GM21786 (cell line): Measurements from ENCODE around the gene EXD3.

Experiments used
- ATAC-seq: cut with Tn5 transposase; IDR thresholded peaks from one replicate; pipeline ENCODE4 v1.9.1; 2021; ENCODE audit not compliant: unreplicated experiment

EXD3 gene

DNA sequence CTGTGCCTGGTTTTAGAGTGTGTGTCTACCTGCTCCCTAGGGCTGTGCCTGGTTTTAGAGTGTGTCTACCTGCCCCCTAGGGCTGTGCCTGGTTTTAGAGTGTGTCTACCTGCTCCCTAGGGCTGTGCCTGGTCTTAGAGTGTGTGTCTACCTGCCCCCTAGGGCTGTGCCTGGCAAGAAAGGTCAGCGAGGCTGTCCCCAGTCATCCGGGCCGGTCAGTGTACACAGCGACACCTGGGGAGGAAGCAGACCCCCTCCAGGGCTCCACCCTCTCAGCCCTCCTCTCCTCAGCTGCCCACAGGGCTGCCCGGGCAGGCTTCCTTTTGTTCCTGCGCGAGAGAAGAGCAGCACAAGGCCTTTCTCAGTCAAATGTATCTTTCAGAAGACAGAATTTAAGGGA is 125.0 kb downstream of the EXD3 start:
- no peak for ATAC-seq

DNA sequence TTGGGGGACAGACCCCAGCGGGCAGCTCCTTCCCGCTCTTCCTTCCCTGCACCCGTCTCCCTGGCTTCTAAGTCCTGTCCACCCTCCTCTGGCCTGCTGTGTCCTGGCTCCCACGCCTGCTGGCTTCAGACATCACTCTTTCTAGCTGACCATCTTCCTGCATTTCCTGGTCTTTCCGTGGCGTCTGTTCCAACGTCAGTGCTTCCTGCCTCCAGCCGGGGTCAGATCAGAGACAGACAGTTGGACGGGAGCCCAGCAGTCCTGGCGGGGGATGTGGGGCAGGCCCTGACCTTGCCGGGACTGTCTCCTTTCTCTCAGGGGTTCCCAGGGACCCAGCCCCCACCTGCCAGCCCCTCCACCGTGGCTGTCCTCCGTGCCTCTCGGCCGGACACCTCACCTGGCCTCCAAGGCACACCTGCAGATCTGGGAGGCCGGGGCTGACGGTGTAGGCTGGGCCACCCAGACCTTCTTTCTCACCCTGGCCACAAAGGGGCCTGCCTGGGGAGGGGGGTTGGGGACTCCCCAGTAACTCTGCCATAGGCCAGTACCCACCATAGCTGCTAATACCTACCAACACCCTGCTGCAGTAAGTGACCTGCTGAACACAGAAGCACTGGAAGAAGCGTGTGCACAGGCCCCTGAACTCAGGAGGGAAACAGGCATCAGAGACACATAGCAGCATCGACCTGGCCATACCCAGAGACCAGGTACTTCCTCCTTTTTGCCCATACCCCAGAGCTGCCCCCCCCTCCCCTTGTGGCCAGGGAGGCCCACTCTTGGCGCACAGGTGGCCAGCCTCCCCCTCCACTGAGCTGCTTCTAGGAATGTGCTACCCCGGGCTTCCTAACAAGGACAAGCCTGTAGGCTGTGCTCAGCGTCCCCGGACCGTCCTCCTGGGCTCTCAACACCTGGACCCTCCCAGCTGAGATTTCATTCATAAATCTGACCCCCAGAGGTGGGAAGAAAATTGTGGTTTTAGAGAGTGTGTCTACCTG is 126.0 kb downstream of the EXD3 start:
- ATAC-seq, result no peak

DNA sequence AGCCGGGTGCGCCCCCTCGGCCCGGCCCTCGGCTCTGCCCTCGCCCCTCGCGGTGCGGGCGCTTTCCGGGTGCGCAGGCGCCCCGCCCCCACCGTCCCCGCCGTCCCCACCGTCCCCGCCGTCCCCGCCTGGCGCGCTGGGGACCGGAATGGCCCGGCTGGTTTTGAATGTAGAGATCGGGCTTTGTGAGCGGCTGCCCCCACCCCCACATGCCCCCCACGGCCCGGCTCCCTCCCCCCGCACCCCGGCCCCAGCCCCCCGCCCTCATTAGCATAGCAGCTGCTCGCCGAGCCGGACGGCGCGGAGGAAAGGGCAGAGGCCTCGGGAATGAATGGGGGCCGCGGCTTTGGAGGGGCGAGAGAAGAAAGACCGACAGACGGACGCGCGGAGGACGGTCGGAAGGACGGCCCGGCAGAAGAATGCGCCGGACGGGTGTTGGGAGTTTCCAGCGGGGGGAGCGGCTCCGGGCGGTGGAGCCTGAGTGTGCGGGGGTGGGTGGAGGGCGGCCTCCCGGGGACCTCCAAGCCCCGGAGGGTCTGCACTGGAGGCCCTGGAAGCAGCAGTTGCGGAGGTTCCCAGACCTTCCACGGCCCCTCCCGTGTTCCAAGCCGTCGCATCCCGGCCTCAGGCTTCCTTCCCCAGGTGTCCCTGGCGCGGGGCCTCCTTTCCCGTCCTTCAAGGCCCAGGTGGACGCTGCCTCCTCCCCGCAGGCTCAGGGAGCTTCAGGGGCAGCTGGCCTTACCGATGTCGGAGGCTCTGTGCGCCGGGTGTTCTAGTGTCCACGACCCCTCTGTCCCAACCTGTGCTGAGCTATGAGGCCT is 126.9 kb downstream of the EXD3 start:
- no peak for ATAC-seq

DNA sequence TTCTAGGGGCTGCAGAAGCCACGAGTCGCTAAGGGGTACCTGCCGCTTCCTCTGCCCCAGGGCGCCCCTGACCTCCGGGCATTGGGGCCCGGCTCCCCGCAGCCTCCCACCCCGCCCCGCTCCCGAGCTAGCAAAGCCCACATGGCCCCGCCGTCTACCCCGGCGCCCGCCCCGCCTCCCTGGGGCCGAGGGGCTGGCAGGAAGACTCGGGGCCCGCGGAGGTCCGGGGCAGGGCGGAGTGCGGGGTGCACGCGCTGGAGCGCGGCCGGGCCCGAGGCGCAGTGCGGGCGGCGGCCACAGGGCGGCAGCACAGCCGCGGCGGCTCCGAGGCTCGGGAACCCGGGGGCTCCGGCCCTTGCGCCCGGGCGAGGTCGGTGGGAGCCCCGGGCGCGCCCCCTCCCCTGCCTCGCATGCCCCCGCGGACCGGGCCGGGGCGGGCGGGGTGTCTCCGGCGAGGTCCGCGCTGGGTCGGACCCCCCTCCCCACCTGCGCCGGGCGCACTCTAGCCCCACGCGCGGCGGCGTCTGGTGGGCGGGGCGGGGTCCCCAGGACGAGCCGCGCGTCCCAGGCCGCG is 127.6 kb downstream of the EXD3 start:
- no peak for ATAC-seq

DNA sequence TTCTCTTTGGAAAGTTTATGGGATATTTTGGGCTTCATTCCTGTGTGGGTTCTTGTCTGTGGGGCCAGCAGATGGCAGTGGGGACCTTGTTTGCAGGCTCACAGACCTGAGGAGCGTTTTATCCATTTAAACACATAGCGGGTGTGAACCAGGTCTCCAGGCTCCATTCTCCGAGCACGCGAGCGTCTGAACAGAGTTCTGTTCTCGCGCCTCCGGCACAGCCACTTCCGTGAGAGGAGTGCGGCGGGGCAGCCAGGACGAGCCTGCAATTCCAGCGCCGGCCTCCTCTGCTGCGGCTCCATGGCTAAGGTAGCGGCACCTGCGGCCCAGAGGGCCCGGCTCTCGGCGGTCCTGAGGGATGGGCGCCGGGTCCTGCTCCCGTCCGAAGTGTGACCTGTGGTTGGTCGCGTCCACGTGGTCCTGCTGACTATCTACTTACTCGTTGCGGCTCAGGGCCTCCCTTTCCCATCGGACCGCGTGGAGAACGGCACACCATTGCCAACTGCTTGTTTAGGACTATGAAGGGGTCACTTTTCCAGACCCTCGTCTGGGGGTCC is 128.2 kb downstream of the EXD3 start:
- no peak for ATAC-seq

DNA sequence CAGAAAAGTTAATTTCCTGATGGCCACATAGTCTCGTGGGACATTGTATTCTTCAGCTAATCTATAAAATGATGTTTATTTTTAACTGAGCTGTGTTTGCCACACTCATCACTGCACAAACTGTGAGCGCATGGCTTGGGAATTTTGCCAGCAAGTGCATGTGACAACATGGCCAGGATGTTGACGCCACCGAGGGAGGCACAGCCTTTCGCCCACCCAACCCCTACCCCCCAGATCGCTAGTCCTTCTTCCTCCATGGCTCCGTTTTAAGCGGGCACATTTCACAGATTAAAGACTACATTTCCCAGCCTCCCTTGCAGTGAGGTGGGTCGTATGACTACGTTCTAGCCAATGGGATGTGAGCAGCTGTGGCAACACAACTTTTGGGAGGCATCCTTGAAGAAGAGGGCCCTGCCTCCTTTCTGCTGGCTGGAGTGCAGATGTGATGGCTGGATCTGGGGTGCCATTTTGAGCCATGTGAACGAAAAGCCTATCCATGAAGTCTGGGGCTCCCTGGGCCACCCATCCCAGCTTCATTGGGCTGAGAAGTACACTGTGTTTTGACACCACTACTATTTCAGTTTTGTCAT is 128.8 kb downstream of the EXD3 start:
- no peak for ATAC-seq

DNA sequence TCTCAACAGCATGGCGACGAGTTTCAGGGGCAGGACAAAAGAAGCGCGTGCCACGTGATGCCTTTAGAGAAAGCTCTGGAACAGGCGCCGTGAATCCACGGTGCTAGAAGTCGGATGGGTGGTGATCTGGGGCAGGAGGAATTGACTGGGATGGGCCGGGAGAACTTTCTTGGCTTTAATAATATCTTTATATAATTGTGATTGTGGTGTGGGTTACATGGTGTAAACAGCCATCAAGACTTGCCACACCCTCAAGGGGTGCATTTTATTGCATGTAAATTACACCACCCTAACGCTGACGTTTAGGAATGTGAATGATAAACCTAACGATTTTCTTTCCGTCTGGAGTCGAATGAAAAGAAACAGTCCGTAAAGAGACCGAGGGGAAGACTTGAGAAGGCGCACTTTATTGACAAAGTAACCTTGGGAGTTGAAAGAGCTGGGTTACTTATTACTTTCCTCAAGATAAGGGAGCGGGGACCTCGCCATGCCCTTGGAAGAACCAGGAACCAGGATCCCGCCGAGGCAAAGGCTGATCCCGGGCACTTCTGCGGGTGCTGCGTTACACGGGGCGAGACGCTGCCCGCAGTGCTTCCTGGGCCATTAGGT is 129.4 kb downstream of the EXD3 start:
- no peak for ATAC-seq

DNA sequence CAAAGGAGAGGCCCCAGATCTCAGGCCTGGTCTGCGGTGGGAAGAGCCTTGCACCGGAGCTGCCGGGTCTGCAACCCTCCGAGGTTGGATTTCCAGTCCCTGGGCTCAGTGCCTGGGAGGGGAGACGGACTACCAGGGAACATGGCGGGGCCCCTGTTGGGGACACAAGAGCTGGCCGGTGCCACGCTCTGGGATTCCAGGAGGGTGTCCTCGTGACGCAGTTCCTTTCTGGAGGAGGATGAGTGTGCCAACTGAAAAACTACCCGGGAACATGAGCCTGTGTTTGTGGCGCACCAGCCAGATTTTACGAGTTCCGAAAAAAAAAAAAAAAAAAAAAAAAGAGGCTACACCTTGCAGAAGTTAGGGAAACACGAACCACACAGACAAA is 129.9 kb downstream of the EXD3 start:
- no peak for ATAC-seq

DNA sequence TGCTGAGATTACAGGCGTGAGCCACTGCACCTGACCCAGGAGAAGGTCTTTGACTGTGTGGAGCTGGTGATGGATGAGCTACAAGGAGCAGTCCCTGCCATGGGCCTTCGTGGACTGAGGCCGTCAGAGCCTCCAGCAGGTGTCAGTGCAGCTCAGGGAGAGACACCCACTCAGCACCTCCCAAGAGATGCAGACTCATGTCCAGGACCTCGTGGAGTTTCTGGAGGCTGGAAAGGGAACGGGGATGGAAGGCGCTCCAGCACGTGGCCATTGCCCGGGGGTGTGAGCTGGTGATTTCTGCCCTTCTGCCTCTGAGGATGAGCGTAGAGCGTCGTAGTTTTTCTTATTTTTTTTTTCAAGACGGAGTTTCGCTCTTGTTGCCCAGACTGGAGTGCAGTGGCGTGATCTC is 136.0 kb downstream of the EXD3 start:
- no peak for ATAC-seq

DNA sequence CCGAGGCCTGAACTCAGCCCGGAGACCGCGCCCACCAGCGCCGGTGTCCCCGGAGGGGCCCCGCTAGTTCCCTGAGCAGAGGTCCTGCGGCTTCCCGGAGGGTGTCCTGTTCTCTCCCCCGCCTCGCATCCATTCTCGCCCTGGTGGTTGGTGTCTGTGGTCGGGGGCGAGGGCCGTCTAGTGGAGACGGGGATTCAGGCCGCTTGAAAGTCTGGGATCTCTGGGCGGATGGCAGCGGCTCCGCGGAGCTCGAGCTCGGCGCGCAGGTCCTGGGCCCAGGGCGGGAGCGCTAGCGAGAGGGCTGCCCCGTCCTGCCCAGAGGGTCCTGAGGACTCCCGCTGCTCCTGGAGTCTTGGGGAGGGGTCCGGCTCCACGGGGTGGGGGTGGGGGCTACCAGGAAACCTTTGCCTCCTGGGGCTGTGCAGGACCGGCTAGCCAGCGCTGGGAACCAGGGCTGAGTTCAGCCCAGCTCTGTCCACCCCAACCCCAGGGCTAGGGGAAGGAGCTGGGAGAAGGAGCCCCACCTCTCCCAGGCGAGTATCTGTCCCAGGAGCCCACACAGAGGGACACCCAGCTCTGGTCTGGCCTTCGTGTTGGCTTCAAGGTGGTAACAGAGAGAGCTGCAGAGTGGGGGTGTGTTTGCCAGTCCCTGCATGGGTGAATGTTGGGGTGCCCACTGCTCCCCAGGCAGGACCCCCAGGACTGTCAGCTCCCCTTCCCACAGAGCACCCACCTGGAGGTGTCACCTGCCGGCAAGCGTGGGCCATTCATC is 141.4 kb downstream of the EXD3 start:
- ATAC-seq, result no peak

DNA sequence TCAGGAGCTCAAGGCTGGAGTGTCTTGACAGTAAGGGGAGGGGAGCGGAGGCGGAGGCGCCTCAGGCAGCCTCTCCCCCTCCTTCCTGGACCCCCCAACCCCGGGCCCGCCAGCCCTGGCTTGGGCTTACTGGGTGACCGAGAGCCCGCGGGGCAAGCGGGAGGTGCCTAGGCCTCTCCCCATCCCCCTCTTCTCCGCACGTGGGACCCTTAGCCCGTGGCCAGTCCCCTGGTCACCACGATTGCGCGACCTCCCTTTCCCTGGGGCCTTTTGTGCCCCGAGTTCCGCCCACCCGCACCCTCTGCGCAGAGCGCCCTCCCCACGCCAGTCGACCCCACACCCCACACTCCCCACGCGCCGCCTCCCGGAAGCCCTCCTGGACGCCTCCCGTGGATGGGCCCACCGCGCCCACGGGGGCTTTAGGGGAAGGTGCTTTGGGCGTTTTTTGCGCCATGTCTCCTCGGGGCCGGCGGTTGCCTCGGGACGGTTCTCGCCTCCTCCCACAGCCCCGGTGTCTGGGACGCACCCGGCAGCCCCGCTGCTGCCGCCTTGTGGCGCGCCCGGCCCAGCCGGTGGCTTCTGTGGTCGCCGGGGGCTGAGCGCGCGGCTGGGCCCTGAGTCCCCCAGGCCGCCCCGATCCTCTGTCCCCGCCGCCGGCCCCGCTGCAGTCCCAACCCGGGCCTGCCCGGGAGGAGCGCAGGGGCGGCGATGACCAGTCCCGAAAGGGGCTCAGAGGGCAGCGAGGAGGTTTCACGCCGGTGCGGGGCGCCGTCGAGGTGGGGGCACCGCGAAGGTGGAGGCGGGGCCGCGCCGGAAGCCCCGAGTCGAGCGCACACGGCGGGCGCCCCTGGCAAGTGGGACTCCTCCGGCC is 142.3 kb downstream of the EXD3 start:
- ATAC-seq, result no peak

DNA sequence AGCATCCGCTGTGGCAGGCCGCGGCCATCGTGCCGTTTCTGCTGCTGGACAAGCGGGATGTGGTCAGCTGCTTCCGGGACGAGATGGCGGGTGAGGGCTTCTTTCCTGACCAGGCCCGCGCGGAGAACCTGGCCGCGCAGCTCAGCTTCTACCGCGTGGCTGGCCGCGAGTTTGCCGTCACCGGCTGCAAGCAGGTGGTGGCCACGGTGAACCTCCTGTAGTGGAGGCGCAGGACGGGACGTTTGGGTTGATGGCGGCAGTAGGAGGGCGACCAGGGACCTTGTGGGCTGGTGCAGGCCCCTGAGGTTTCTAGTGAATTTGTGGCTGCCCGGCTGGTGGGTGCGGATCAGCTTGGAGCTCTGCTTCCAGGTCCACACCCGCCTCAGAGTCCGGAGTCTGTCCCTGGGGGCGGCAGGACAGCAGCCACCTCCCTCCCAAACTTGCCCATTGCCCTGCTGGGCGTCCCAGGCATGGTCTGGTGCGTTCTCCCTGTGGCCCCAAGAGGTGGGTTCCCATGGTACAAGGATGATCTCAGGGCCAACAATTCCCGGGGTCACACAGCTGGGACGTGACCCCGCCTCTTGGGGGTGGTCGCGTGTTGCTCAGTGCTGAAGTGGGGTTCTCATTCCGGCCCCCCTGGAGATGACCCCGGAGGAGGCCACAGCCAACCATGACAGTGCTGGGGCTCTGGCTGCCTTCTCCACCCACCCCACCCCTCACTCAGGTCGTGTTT is 143.1 kb downstream of the EXD3 start:
- no peak for ATAC-seq

DNA sequence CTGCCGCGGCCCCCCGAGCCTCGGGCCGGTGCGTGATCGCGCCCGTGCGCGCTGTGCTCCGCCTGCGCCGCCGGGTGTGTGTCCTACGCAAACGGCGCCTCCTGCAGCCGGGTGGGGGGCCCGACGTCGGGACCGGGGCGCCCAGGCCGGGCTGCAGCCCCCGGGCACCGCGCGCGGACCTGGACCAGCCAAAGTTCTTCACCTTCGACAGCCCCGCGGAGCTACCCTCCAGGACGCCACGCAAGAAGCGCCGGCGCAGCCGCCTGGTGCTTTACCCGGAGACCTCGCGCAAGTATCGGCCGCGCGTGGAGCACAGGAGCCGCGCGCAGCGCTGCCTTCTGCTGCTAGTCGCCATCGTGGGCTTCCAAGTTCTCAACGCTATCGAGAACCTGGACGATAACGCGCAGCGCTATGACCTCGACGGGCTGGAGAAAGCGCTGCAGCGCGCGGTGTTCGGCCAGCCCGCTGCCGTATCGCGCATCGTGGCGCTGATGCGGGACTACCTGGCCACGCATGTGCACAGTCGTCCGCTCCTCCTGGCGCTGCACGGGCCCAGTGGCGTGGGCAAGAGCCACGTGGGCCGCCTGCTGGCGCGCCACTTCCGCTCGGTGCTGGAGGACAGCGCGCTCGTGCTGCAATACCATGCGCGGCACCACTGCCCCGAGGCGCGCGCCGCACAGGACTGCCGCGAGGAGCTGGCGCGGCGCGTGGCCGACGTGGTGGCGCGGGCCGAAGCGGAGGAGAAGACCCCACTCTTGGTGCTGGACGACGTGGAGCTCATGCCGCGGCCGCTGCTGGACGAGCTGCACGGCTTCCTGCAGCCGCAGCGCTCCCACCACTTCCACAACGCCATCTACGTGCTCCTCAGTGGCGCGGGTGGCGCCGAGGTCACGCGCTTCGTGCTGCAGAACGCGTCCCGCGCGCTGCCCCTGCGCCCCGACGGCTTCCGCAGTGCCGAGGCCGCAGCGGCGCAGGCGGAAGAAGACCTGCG is 143.9 kb downstream of the EXD3 start:
- no peak for ATAC-seq

DNA sequence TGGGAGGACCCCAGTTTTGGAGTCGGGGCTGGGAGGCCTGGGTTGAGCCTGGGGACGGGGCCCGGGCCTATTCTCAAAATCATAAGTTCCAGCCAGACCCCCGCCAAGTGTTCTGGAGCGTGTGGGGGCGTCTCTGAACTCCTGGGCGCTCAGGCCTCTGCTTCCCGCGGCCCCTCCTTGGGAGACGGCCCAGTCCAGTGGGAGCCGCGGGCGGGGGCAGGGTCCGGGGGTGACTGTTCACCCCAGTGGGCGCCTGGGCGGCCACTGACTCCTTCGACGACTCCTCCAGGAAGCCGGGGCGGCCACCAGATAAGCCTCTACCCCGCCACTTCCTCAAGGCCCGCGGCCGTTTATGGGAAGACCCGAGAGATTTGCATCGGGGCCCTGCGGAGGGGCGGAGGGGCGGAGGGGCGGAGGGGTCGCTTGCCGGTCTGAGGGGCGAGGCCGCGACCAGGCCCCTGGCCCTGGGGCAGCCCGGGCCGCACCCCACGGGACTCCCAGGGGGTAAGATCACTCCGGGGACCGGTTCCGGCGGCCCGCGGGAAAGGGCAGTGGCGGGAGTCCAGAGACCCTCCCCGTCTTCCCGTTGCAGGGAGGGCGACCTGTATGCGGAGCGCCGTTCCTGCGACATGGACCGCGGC is 144.8 kb downstream of the EXD3 start:
- ATAC-seq, result no peak

DNA sequence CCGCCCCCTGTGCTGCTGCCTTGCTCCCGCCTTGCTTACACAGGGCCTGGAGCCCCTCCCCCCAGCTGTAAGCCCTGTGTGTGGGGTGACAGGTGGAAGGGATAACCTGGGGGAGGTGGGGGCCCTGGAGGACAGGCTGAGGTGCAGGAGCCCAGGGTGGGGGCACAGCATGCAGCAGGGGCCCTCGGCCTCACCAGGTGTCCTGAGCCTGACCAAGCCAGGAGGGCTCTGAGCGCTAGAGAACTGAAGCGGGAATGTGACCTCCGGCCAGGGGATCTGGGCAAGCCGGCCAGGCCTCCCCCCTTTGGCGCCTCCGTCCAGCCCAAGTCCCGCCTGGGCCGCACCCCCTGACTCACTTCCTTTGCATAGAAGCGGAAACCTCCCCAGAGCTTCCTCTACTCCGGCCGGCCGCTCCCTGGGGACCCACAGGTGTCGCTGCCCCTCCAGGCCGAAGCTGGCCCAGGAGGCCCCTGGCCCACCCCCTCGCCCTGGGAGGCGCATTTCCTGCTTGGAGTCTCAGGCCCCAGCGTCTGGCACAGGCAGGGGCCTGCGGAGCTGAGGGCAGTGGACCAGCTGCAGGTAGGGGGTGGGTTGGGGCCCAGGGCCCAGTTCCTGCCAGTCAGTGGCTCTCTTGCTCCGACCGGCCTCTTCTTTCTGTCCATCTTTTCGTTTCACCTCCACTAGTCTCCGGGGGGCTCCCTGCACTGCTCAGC is 145.5 kb downstream of the EXD3 start, which contains the start of gene TOR4A:
Gene TOR4A (plus strand): TSS at position 398 of the 713 bp plus-strand sequence. CDS start 964 bp downstream, outside the sequence.
- ATAC-seq, result peak; percentile 74
